ENCODE data around the gene TMED7. TPM values are rescaled to one million over a fixed set of nuclear protein-coding genes. Genes with fewer than 3 reads are reported as not detected.

TMED7 gene
- total RNA-seq, 4 donors from 2014 or later: 33.0 to 155 (median 80.2) TPM

- no peaks in the 10 kb centered on the region for H3K36me3 ChIP-seq
- intact Hi-C loops (cut with DNase I; ENCODE audit: low total_unique reads): no loop called here
- no peak overlapping the region for H3K4me3 ChIP-seq
- no peak overlapping the region for H3K27ac ChIP-seq
- H3K27me3 ChIP-seq: no peaks in the 10 kb centered on the region
- no peak for DNase-seq
- TF ChIP-seq POLR2A (IDR thresholded peaks at IDR 0.05) (no peak), CTCF (IDR thresholded peaks at IDR 0.05) (no peak)
- peaks cover 0 to 8% of the 10 kb centered on the region in 2 donors for H3K4me1 ChIP-seq
- H3K9me3 ChIP-seq: no peaks in the 10 kb centered on the region
Measured at GRCh38 chr5:115621365-115621900, 4.4 kb downstream of the TMED7 start.

GRCh38 chr5:115616892-115617291 lies 8.9 kb downstream of the TMED7 start:
- H3K27ac ChIP-seq: no peak overlapping the region
- no peaks in the 10 kb centered on the region for H3K4me1 ChIP-seq
- H3K27me3 ChIP-seq: no peaks in the 10 kb centered on the region
- intact Hi-C loops (cut with DNase I; ENCODE audit: low total_unique reads): no loop called here
- no peaks in the 10 kb centered on the region for H3K36me3 ChIP-seq
- no peak overlapping the region for H3K4me3 ChIP-seq
- no peak for TF ChIP-seq POLR2A (IDR thresholded peaks at IDR 0.05)
- TF ChIP-seq CTCF (IDR thresholded peaks at IDR 0.05): no peak
- H3K9me3 ChIP-seq: no peaks in the 10 kb centered on the region
- DNase-seq: no peak

- Histone ChIP-seq H3K4me1 (no peaks in the 10 kb centered on the region), H3K4me3 (no peak overlapping the region), H3K27ac (no peak overlapping the region), H3K27me3 (no peaks in the 10 kb centered on the region), H3K36me3 (no peaks in the 10 kb centered on the region), H3K9me3 (no peaks in the 10 kb centered on the region)
- no peak for DNase-seq
- no peak for TF ChIP-seq CTCF (IDR thresholded peaks at IDR 0.05)
- TF ChIP-seq POLR2A (IDR thresholded peaks at IDR 0.05): no peak
- intact Hi-C loops (cut with DNase I; ENCODE audit: low total_unique reads): no loop called here
Measured at GRCh38 chr5:115616472-115616871, 9.4 kb downstream of the TMED7 start.

GRCh38 chr5:115611873-115612272 lies 14.0 kb downstream of the TMED7 start:
- Histone ChIP-seq H3K9me3 (no peaks in the 10 kb centered on the region), H3K4me1 (no peaks in the 10 kb centered on the region), H3K27me3 (no peaks in the 10 kb centered on the region), H3K27ac (no peak overlapping the region), H3K36me3 (no peaks in the 10 kb centered on the region), H3K4me3 (no peak overlapping the region)
- TF ChIP-seq CTCF (IDR thresholded peaks at IDR 0.05) (no peak), POLR2A (IDR thresholded peaks at IDR 0.05) (no peak)
- no peak for DNase-seq
- intact Hi-C loops (cut with DNase I; ENCODE audit: low total_unique reads): no loop called here

GRCh38 chr5:115607935-115608334 lies 17.9 kb downstream of the TMED7 start:
- DNase-seq: no peak
- Histone ChIP-seq H3K36me3 (no peaks in the 10 kb centered on the region), H3K4me1 (no peaks in the 10 kb centered on the region), H3K27me3 (no peaks in the 10 kb centered on the region), H3K4me3 (no peak overlapping the region), H3K27ac (no peak overlapping the region), H3K9me3 (no peaks in the 10 kb centered on the region)
- intact Hi-C loops (cut with DNase I; ENCODE audit: low total_unique reads): no loop called here
- TF ChIP-seq POLR2A (IDR thresholded peaks at IDR 0.05): no peak

GRCh38 chr5:115605436-115605835 lies 20.4 kb downstream of the TMED7 start:
- Histone ChIP-seq H3K36me3 (no peaks in the 10 kb centered on the region), H3K4me3 (no peak overlapping the region), H3K4me1 (peaks cover 0 to 9% of the 10 kb centered on the region in 2 donors), H3K27me3 (no peaks in the 10 kb centered on the region), H3K27ac (no peak overlapping the region), H3K9me3 (no peaks in the 10 kb centered on the region)
- TF ChIP-seq POLR2A (IDR thresholded peaks at IDR 0.05) (no peak), CTCF (IDR thresholded peaks at IDR 0.05) (no peak)
- no peak for DNase-seq
- intact Hi-C loops (cut with DNase I; ENCODE audit: low total_unique reads): no loop called here

Data from uterus (tissue), 4 donors.